Neural progenitor cell (in vitro differentiated cells): ENCODE data around the gene RNF213.

Experiments
- CTCF ChIP-seq: fragments of 200-600 bp; sonication (generic); IDR thresholded peaks from 2 replicates; pipeline ENCODE4 v1.5.1; 2017; ENCODE audit warnings: antibody characterized with exemption, mild to moderate bottlenecking
- EZH2 ChIP-seq: fragments of 200-600 bp; sonication (generic); IDR thresholded peaks from 2 replicates; pipeline ENCODE4 v1.6.1; 2017; ENCODE audit warnings: antibody characterized with exemption, mild to moderate bottlenecking, moderate library complexity
- EZH2phosphoT487 ChIP-seq: fragments of 200-600 bp; sonication (generic); IDR thresholded peaks from 2 replicates; pipeline ENCODE4 v1.6.1; 2017; ENCODE audit warnings: antibody characterized with exemption

- TF ChIP-seq CTCF, result no peak
- TF ChIP-seq EZH2, result no peak
- TF ChIP-seq EZH2phosphoT487, result no peak
Observed at GRCh38 chr17:80287038-80287437, 26.4 kb downstream of the RNF213 start.
